Loucy (cell line): Measurements from ENCODE around the gene SH2D3C.

ENCODE experiments used
- H2AFZ ChIP-seq: fragments of 200-600 bp; sonication (generic); 2 replicates; pipeline ENCODE4 v1.6.0; 2016; ENCODE audit warnings: antibody characterized with exemption, mild to moderate bottlenecking, low read length, moderate library complexity
- H3F3A ChIP-seq: fragments of 200-600 bp; 2 replicates; pipeline ENCODE4 v1.6.0; 2016; ENCODE audit warnings: antibody characterized with exemption, low read depth, mild to moderate bottlenecking
- H3K27me3 ChIP-seq: fragments of 200-600 bp; sonication (generic); 2 replicates; pipeline ENCODE4 v1.6.1; 2014; ENCODE audit warnings: low read length, mild to moderate bottlenecking; ENCODE audit not compliant: insufficient read depth, poor library complexity, severe bottlenecking
- H3K36me3 ChIP-seq: fragments of 200-600 bp; sonication (generic); 2 replicates; pipeline ENCODE4 v1.6.1; 2016; ENCODE audit warnings: low read length; ENCODE audit not compliant: insufficient read depth
- H3K4me1 ChIP-seq: fragments of 200-600 bp; sonication (generic); 2 replicates; pipeline ENCODE4 v1.5.1; 2014; ENCODE audit warnings: low read length, mild to moderate bottlenecking; ENCODE audit not compliant: insufficient read depth, poor library complexity, severe bottlenecking
- H3K4me2 ChIP-seq: fragments of 200-600 bp; sonication (generic); 2 replicates; pipeline ENCODE4 v1.6.0; 2014; ENCODE audit warnings: antibody characterized with exemption, low read length, low read depth, mild to moderate bottlenecking; ENCODE audit not compliant: poor library complexity, severe bottlenecking
- H3K4me3 ChIP-seq: fragments of 200-600 bp; sonication (generic); 2 replicates; pipeline ENCODE4 v1.5.1; 2014; ENCODE audit warnings: low read length, mild to moderate bottlenecking, mixed read lengths; ENCODE audit not compliant: poor library complexity, severe bottlenecking
- H3K79me2 ChIP-seq: fragments of 200-600 bp; sonication (generic); 2 replicates; pipeline ENCODE4 v1.6.1; 2014; ENCODE audit warnings: low read length; ENCODE audit not compliant: insufficient read depth
- H3K9ac ChIP-seq: fragments of 200-600 bp; sonication (generic); 2 replicates; pipeline ENCODE4 v1.6.0; 2014; ENCODE audit warnings: mild to moderate bottlenecking, low read depth, low read length, moderate library complexity; ENCODE audit not compliant: poor library complexity, severe bottlenecking
- H3K9me2 ChIP-seq: fragments of 200-600 bp; sonication (generic); replicated peaks from 2 replicates; pipeline ENCODE4 v1.6.1; 2016; ENCODE audit warnings: low read depth, low read length, mixed read lengths
- H3K9me3 ChIP-seq: fragments of 200-600 bp; sonication (generic); 2 replicates; pipeline ENCODE4 v1.6.1; 2014; ENCODE audit warnings: mild to moderate bottlenecking, antibody characterized with exemption, low read length, low read depth; ENCODE audit not compliant: insufficient read depth
- H4K20me1 ChIP-seq: fragments of 200-600 bp; sonication (generic); 2 replicates; pipeline ENCODE4 v1.6.0; 2014; ENCODE audit warnings: antibody characterized with exemption, low read length, mild to moderate bottlenecking; ENCODE audit not compliant: insufficient read depth, poor library complexity, severe bottlenecking
- CTCF ChIP-seq: fragments of 200-600 bp; sonication (generic); conservative IDR thresholded peaks from 2 replicates; pipeline ENCODE4 v1.5.1; 2014; ENCODE audit warnings: mild to moderate bottlenecking, antibody characterized with exemption, low read length
- EZH2phosphoT487 ChIP-seq: fragments of 200-600 bp; IDR thresholded peaks from 2 replicates; pipeline ENCODE4 v1.6.1; 2018; ENCODE audit warnings: antibody characterized with exemption, mild to moderate bottlenecking, moderate library complexity, borderline replicate concordance

The SH2D3C gene

GRCh38 chr9:127746959-127747569 lies 31.4 kb downstream of the SH2D3C start:
- no peak overlapping the region for H3K9ac ChIP-seq
- H3K27me3 ChIP-seq: no peaks in the 10 kb centered on the region
- H3K36me3 ChIP-seq: peaks cover 92% of the 10 kb centered on the region; the same call in 1 of the 2 replicates
- no peaks in the 10 kb centered on the region for H3K79me2 ChIP-seq
- no peaks in the 10 kb centered on the region for H3K9me2 ChIP-seq
- H3K4me1 ChIP-seq: no peaks in the 10 kb centered on the region
- H3K4me2 ChIP-seq: no peak overlapping the region
- no peak overlapping the region for H3K4me3 ChIP-seq
- TF ChIP-seq EZH2phosphoT487: no peak
- TF ChIP-seq CTCF: no peak
- H3F3A ChIP-seq: no peaks in the 10 kb centered on the region
- no peak overlapping the region for H2AFZ ChIP-seq
- H4K20me1 ChIP-seq: peaks cover 22% of the 10 kb centered on the region
- no peaks in the 10 kb centered on the region for H3K9me3 ChIP-seq

- H3K9me3 ChIP-seq: no peaks in the 10 kb centered on the region
- H3K4me3 ChIP-seq: no peak overlapping the region
- H3K4me2 ChIP-seq: no peak overlapping the region
- H3K9me2 ChIP-seq: no peaks in the 10 kb centered on the region
- H3K79me2 ChIP-seq: no peaks in the 10 kb centered on the region
- peaks cover 2% of the 10 kb centered on the region for H4K20me1 ChIP-seq
- no peak overlapping the region for H3K9ac ChIP-seq
- TF ChIP-seq CTCF (no peak), EZH2phosphoT487 (no peak)
- H2AFZ ChIP-seq: no peak overlapping the region
- no peaks in the 10 kb centered on the region for H3K4me1 ChIP-seq
- peaks cover 90% of the 10 kb centered on the region; the same call in 1 of the 2 replicates for H3K36me3 ChIP-seq
- no peaks in the 10 kb centered on the region for H3K27me3 ChIP-seq
- no peaks in the 10 kb centered on the region for H3F3A ChIP-seq
Measured at GRCh38 chr9:127744398-127745110, 33.9 kb downstream of the SH2D3C start.

- no peak overlapping the region for H2AFZ ChIP-seq
- H3K79me2 ChIP-seq: no peaks in the 10 kb centered on the region
- H3K4me1 ChIP-seq: no peaks in the 10 kb centered on the region
- no peak overlapping the region for H3K4me2 ChIP-seq
- no peak overlapping the region for H3K9ac ChIP-seq
- H3K27me3 ChIP-seq: no peaks in the 10 kb centered on the region
- H3K9me2 ChIP-seq: no peaks in the 10 kb centered on the region
- H3K36me3 ChIP-seq: peaks cover 85% of the 10 kb centered on the region; the same call in 1 of the 2 replicates
- H4K20me1 ChIP-seq: no peaks in the 10 kb centered on the region
- H3K9me3 ChIP-seq: no peaks in the 10 kb centered on the region
- H3F3A ChIP-seq: no peaks in the 10 kb centered on the region
- TF ChIP-seq CTCF: no peak
- H3K4me3 ChIP-seq: no peak overlapping the region
Measured at GRCh38 chr9:127742435-127743088, 35.9 kb downstream of the SH2D3C start.
